OCI-LY7 (cell line): Measurements from ENCODE around the gene VPS13C.

Experiments used
- EZH2phosphoT487 ChIP-seq: fragments of 200-600 bp; sonication (generic); IDR thresholded peaks from 2 replicates; pipeline ENCODE4 v1.6.1; 2018; ENCODE audit warnings: low read depth, borderline replicate concordance, mild to moderate bottlenecking, mixed run types, antibody characterized with exemption, low read length, moderate library complexity, mixed read lengths
- TF ChIP-seq, protein P1 (sequence below): fragments of 200-600 bp; sonication (generic); conservative IDR thresholded peaks from 2 replicates; pipeline ENCODE4 v1.5.1; 2014; ENCODE audit warnings: mild to moderate bottlenecking, antibody characterized with exemption, low read length, moderate library complexity, mixed read lengths

DNA sequence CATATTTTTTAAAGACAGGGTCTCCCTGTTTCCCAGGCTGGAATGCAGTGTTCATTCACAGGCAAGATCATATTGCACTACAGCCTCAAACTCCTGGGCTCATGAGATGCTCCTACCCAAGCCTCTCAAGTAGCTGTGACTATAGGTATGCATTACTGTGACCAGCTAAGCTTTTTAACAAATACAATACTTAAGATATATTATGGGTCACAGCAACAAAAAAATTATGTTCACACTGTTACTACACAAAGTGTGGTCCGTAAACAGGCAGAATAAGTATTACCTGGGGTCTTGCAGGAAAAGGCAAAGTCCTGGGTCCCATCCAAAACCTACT, 152.5 kb downstream of the VPS13C start:
- TF ChIP-seq, protein P1, sequence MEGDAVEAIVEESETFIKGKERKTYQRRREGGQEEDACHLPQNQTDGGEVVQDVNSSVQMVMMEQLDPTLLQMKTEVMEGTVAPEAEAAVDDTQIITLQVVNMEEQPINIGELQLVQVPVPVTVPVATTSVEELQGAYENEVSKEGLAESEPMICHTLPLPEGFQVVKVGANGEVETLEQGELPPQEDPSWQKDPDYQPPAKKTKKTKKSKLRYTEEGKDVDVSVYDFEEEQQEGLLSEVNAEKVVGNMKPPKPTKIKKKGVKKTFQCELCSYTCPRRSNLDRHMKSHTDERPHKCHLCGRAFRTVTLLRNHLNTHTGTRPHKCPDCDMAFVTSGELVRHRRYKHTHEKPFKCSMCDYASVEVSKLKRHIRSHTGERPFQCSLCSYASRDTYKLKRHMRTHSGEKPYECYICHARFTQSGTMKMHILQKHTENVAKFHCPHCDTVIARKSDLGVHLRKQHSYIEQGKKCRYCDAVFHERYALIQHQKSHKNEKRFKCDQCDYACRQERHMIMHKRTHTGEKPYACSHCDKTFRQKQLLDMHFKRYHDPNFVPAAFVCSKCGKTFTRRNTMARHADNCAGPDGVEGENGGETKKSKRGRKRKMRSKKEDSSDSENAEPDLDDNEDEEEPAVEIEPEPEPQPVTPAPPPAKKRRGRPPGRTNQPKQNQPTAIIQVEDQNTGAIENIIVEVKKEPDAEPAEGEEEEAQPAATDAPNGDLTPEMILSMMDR = no peak
- TF ChIP-seq EZH2phosphoT487 = no peak
